Esophagus (tissue), 2 donors: ENCODE data around the gene FLYWCH1. TPM values are rescaled to one million over a fixed set of nuclear protein-coding genes. Genes with fewer than 3 reads are reported as not detected.

Experiments used
- H3K27ac ChIP-seq, 2 donors: one replicate each; pipeline ENCODE4 v1.5.1; 2013; ENCODE audit warnings: low read depth in 2 of 2, mild to moderate bottlenecking in 2 of 2, inconsistent platforms in 1 of 2, low read length in 1 of 2, moderate library complexity in 1 of 2
- H3K27me3 ChIP-seq, 2 donors: one replicate each; pipeline ENCODE4 v1.6.1; 2013; ENCODE audit warnings: low read length in 2 of 2, control low read depth in 1 of 2, mild to moderate bottlenecking in 1 of 2; ENCODE audit not compliant: insufficient read depth in 2 of 2, control insufficient read depth in 1 of 2
- H3K36me3 ChIP-seq, 2 donors: one replicate each; pipeline ENCODE4 v1.6.1; 2013; ENCODE audit warnings: low read length in 1 of 2; ENCODE audit not compliant: control insufficient read depth in 2 of 2, insufficient read depth in 2 of 2
- H3K4me1 ChIP-seq, 2 donors: one replicate each; pipeline ENCODE4 v1.6.1; 2013; ENCODE audit warnings: low read length in 1 of 2; ENCODE audit not compliant: control insufficient read depth in 2 of 2, insufficient read depth in 2 of 2
- H3K4me3 ChIP-seq, 2 donors: one replicate each; pipeline ENCODE4 v1.5.1; 2013; ENCODE audit warnings: low read length in 2 of 2, mild to moderate bottlenecking in 2 of 2, low read depth in 1 of 2, moderate library complexity in 1 of 2
- H3K9me3 ChIP-seq, 2 donors: one replicate each; pipeline ENCODE4 v1.6.1; 2013; ENCODE audit warnings: mild to moderate bottlenecking in 2 of 2, low read depth in 1 of 2, low read length in 1 of 2, moderate library complexity in 1 of 2; ENCODE audit not compliant: control insufficient read depth in 2 of 2, insufficient read depth in 1 of 2
- WGBS, 2 donors: extraction: QIAGEN DNeasy Blood & Tissue Kit; methylation state at CpG; one replicate each; pipeline ENCODE4 v1.1.7; 2013; 5-methylcytosine and 5-hydroxymethylcytosine counted together
- polyA plus RNA-seq, 2 donors: library from polyadenylated mRNA; stranded (reverse); fragments of 200-250 nt; gene quantifications; one replicate each; pipeline ENCODE4 v1.2.3, GENCODE V29; 2013
- donor health status: healthy with polysubstance abuse.
- donor health status: Bipolar disorder and iron deficiency.

Gene FLYWCH1
- polyA plus RNA-seq, 2 donors, result 12.9 to 20.2 TPM

GRCh38 chr16:2948807-2949704 is 37.3 kb downstream of the FLYWCH1 start:
- H3K27me3 ChIP-seq, result no peaks in the 10 kb centered on the region
- peaks cover 0 to 7% of the 10 kb centered on the region in 2 donors for H3K36me3 ChIP-seq
- H3K27ac ChIP-seq, result no peak overlapping the region
- H3K9me3 ChIP-seq, result no peaks in the 10 kb centered on the region
- peaks cover 0 to 3% of the 10 kb centered on the region in 2 donors for H3K4me1 ChIP-seq
- 86 to 88% methylated on average over 36 of the region's 36 CpGs for WGBS, 2 donors
- H3K4me3 ChIP-seq, result no peak overlapping the region

GRCh38 chr16:2949705-2950352 is 38.1 kb downstream of the FLYWCH1 start:
- Histone ChIP-seq H3K9me3 (no peaks in the 10 kb centered on the region), H3K4me1 (peaks cover 0 to 3% of the 10 kb centered on the region in 2 donors), H3K27ac (no peak overlapping the region), H3K4me3 (no peak overlapping the region), H3K36me3 (peaks cover 0 to 7% of the 10 kb centered on the region in 2 donors), H3K27me3 (no peaks in the 10 kb centered on the region)
- 88 to 90% methylated on average over 19 of the region's 19 CpGs for WGBS, 2 donors

- Histone ChIP-seq H3K27me3 (no peaks in the 10 kb centered on the region), H3K4me1 (peaks cover 0 to 3% of the 10 kb centered on the region in 2 donors), H3K4me3 (no peak overlapping the region), H3K36me3 (peaks cover 0 to 7% of the 10 kb centered on the region in 2 donors), H3K9me3 (no peaks in the 10 kb centered on the region), H3K27ac (no peak overlapping the region)
- WGBS, 2 donors, result 92 to 96% methylated on average over 11 to 13 of the region's 13 CpGs
These were observed 38.6 kb downstream of the FLYWCH1 start for GRCh38 chr16:2950353-2950724.

- H3K9me3 ChIP-seq, result no peaks in the 10 kb centered on the region
- H3K27ac ChIP-seq, result no peak overlapping the region
- no peak overlapping the region for H3K4me3 ChIP-seq
- peaks cover 0 to 3% of the 10 kb centered on the region in 2 donors for H3K4me1 ChIP-seq
- 87 to 88% methylated on average over 16 of the region's 16 CpGs for WGBS, 2 donors
- H3K36me3 ChIP-seq, result peaks cover 0 to 7% of the 10 kb centered on the region in 2 donors
- H3K27me3 ChIP-seq, result no peaks in the 10 kb centered on the region
These were observed 39.0 kb downstream of the FLYWCH1 start for GRCh38 chr16:2950773-2951172.

- Histone ChIP-seq H3K36me3 (peaks cover 0 to 7% of the 10 kb centered on the region in 2 donors), H3K27me3 (no peaks in the 10 kb centered on the region), H3K4me3 (no peak overlapping the region), H3K4me1 (peaks cover 0 to 3% of the 10 kb centered on the region in 2 donors), H3K9me3 (no peaks in the 10 kb centered on the region), H3K27ac (no peak overlapping the region)
- 36 to 45% methylated on average over 11 of the region's 11 CpGs for WGBS, 2 donors
These were observed 40.9 kb downstream of the FLYWCH1 start for GRCh38 chr16:2952679-2953078.

- no peak overlapping the region for H3K4me3 ChIP-seq
- H3K27ac ChIP-seq, result no peak overlapping the region
- H3K36me3 ChIP-seq, result peaks cover 0 to 4% of the 10 kb centered on the region in 2 donors
- 60 to 66% methylated on average over 31 of the region's 31 CpGs for WGBS, 2 donors
- no peaks in the 10 kb centered on the region for H3K9me3 ChIP-seq
- no peaks in the 10 kb centered on the region for H3K27me3 ChIP-seq
- H3K4me1 ChIP-seq, result peaks cover 0 to 3% of the 10 kb centered on the region in 2 donors
These were observed 42.2 kb downstream of the FLYWCH1 start for GRCh38 chr16:2953706-2954627.

GRCh38 chr16:2954656-2955381 is 43.1 kb downstream of the FLYWCH1 start:
- Histone ChIP-seq H3K4me1 (peaks cover 0 to 6% of the 10 kb centered on the region in 2 donors), H3K4me3 (no peak overlapping the region), H3K27me3 (no peaks in the 10 kb centered on the region), H3K9me3 (no peaks in the 10 kb centered on the region), H3K27ac (no peak overlapping the region), H3K36me3 (no peaks in the 10 kb centered on the region)
- 45 to 51% methylated on average over 25 to 26 of the region's 26 CpGs for WGBS, 2 donors

- Histone ChIP-seq H3K27ac (no peak overlapping the region), H3K9me3 (no peaks in the 10 kb centered on the region), H3K36me3 (no peaks in the 10 kb centered on the region), H3K27me3 (no peaks in the 10 kb centered on the region), H3K4me3 (no peak overlapping the region), H3K4me1 (peaks cover 0 to 6% of the 10 kb centered on the region in 2 donors)
- 43 to 49% methylated on average over 10 of the region's 10 CpGs for WGBS, 2 donors
These were observed 43.7 kb downstream of the FLYWCH1 start for GRCh38 chr16:2955438-2955778.
